Upper lobe of left lung (tissue), 4 donors: ENCODE measurements around the gene HOXC5.

Source experiments
- CTCF ChIP-seq, 6 experiments: fragments of 450-650 bp in 4 of 6; fragments of 200-600 bp in 2 of 6; sonication (generic) in 2 of 6; IDR thresholded peaks; one replicate each; pipeline ENCODE4 v1.5.1; 2016 to 2019; ENCODE audit warnings: antibody characterized with exemption in 6 of 6
- EP300 ChIP-seq, 4 donors: sonication (generic); formaldehyde crosslinking; IDR thresholded peaks; one replicate each; pipeline ENCODE4 v1.5.1; 2017; ENCODE audit warnings: antibody characterized with exemption in 4 of 4, control low read depth in 2 of 4
- POLR2A ChIP-seq, 4 donors: fragments of 450-650 bp; IDR thresholded peaks; one replicate each; pipeline ENCODE4 v1.5.1; 2016 to 2017; ENCODE audit warnings: antibody characterized with exemption in 4 of 4, mild to moderate bottlenecking in 2 of 4
- POLR2AphosphoS5 ChIP-seq, 2 donors: sonication (generic); formaldehyde crosslinking; IDR thresholded peaks; one replicate each; pipeline ENCODE4 v1.5.1; 2017; ENCODE audit warnings: antibody characterized with exemption in 2 of 2

- TF ChIP-seq CTCF (IDR thresholded peaks at IDR 0.05) (no peak), POLR2A (IDR thresholded peaks at IDR 0.05) (no peak), POLR2AphosphoS5 (IDR thresholded peaks at IDR 0.05) (no peak), EP300 (IDR thresholded peaks at IDR 0.05) (no peak)
Observed at GRCh38 chr12:54066408-54066807, 33.6 kb downstream of the HOXC5 start.
